Stomach smooth muscle (tissue), 2 donors: Measurements from ENCODE around the gene MEX3C.

Source experiments
- H3K27ac ChIP-seq: one replicate; pipeline ENCODE4 v1.7.0; 2013; ENCODE audit warnings: mild to moderate bottlenecking, low read length, inconsistent platforms
- H3K27me3 ChIP-seq, 2 donors: one replicate each; pipeline ENCODE4 v1.7.0; 2013; ENCODE audit warnings: low read length in 2 of 2; ENCODE audit not compliant: insufficient read depth in 2 of 2, control insufficient read depth in 1 of 2
- H3K36me3 ChIP-seq, 2 donors: one replicate each; pipeline ENCODE4 v1.7.0; 2013; ENCODE audit warnings: low read length in 2 of 2; ENCODE audit not compliant: control insufficient read depth in 2 of 2, insufficient read depth in 2 of 2
- H3K4me1 ChIP-seq: one replicate; pipeline ENCODE4 v1.7.0; 2013; ENCODE audit warnings: low read length; ENCODE audit not compliant: control insufficient read depth, insufficient read depth
- H3K4me3 ChIP-seq, 2 donors: one replicate each; pipeline ENCODE4 v1.7.0; 2013; ENCODE audit warnings: low read length in 2 of 2
- H3K9ac ChIP-seq, 2 donors: one replicate each; pipeline ENCODE4 v1.7.0; 2013; ENCODE audit warnings: low read length in 2 of 2, mild to moderate bottlenecking in 1 of 2
- H3K9me3 ChIP-seq, 2 donors: one replicate each; pipeline ENCODE4 v1.7.0; 2013; ENCODE audit warnings: low read length in 2 of 2; ENCODE audit not compliant: control insufficient read depth in 2 of 2
- donor health status: healthy.
- donor health status: Pancreatic carcinoma.

MEX3C gene

GRCh38 chr18:51135364-51135763 lies 62.1 kb downstream of the MEX3C start:
- Histone ChIP-seq H3K4me1 (no peaks in the 10 kb centered on the region), H3K36me3 (no peaks in the 10 kb centered on the region), H3K4me3 (no peak overlapping the region), H3K27ac (no peak overlapping the region), H3K27me3 (no peaks in the 10 kb centered on the region), H3K9ac (no peak overlapping the region), H3K9me3 (no peaks in the 10 kb centered on the region)

- Histone ChIP-seq H3K27ac (no peak overlapping the region), H3K4me3 (no peak overlapping the region), H3K27me3 (no peaks in the 10 kb centered on the region), H3K4me1 (no peaks in the 10 kb centered on the region), H3K9me3 (no peaks in the 10 kb centered on the region), H3K9ac (no peak overlapping the region), H3K36me3 (no peaks in the 10 kb centered on the region)
Observed at GRCh38 chr18:51134721-51135120, 62.8 kb downstream of the MEX3C start.

GRCh38 chr18:51133580-51134160 lies 63.8 kb downstream of the MEX3C start:
- Histone ChIP-seq H3K27me3 (no peaks in the 10 kb centered on the region), H3K4me1 (no peaks in the 10 kb centered on the region), H3K9ac (no peak overlapping the region), H3K4me3 (no peak overlapping the region), H3K36me3 (no peaks in the 10 kb centered on the region), H3K9me3 (no peaks in the 10 kb centered on the region), H3K27ac (no peak overlapping the region)

- H3K9ac ChIP-seq: no peak overlapping the region
- no peak overlapping the region for H3K27ac ChIP-seq
- H3K4me1 ChIP-seq: no peaks in the 10 kb centered on the region
- no peak overlapping the region for H3K4me3 ChIP-seq
- no peaks in the 10 kb centered on the region for H3K9me3 ChIP-seq
- H3K27me3 ChIP-seq: no peaks in the 10 kb centered on the region
- no peaks in the 10 kb centered on the region for H3K36me3 ChIP-seq
Observed at GRCh38 chr18:51132256-51132935, 65.1 kb downstream of the MEX3C start.

DNA sequence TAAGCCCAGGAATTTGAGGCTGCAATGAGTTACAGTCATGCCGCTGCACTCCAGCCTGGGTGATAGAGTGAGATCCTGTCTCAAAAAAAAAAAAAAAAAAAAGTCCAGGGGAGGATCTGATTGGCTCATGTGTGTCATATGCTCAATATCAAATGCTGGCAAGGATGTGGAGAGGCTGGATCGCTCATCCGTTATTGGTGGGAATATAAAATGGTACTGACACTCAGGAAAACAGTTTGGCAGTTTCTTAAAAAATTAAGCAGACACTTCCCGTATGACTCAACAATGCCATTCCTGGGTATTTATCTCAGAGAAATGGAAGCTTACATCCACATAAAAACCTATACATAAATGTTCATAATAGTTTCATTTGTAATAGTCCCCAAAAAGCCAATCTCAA lies 68.9 kb downstream of the MEX3C start:
- H3K9ac ChIP-seq: no peak overlapping the region
- no peaks in the 10 kb centered on the region for H3K4me1 ChIP-seq
- H3K36me3 ChIP-seq: no peaks in the 10 kb centered on the region
- H3K4me3 ChIP-seq: no peak overlapping the region
- no peaks in the 10 kb centered on the region for H3K27me3 ChIP-seq
- no peaks in the 10 kb centered on the region for H3K9me3 ChIP-seq
- H3K27ac ChIP-seq: no peak overlapping the region

- no peaks in the 10 kb centered on the region for H3K36me3 ChIP-seq
- H3K27me3 ChIP-seq: no peaks in the 10 kb centered on the region
- H3K9me3 ChIP-seq: no peaks in the 10 kb centered on the region
- no peak overlapping the region for H3K4me3 ChIP-seq
- no peak overlapping the region for H3K27ac ChIP-seq
- no peak overlapping the region for H3K9ac ChIP-seq
- H3K4me1 ChIP-seq: no peaks in the 10 kb centered on the region
Observed at GRCh38 chr18:51127664-51128063, 69.8 kb downstream of the MEX3C start.

DNA sequence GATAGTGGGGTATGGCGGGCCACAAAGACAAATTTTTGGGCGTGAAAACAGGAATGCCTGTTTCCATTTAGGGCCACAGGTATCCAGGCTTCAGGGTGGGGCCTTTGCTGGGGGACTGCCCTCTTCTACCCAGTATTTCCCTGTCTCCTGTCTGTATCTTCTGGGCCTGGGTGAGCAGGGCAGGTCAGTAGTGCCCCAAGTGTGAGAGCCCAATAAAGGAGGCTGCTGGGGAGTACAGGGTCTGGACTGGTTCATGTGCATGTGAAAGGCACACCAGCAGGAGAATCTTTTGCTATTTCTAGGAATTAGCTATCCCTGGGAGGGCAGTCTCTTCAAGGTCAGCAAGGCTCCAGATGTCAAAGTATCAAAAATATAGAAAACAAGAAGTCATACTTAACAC lies 71.5 kb downstream of the MEX3C start:
- Histone ChIP-seq H3K9ac (no peak overlapping the region), H3K36me3 (no peaks in the 10 kb centered on the region), H3K4me1 (no peaks in the 10 kb centered on the region), H3K27me3 (no peaks in the 10 kb centered on the region), H3K9me3 (no peaks in the 10 kb centered on the region), H3K27ac (no peak overlapping the region), H3K4me3 (no peak overlapping the region)
